ENCODE results near the gene GTPBP3. TPM values are rescaled to one million over a fixed set of nuclear protein-coding genes. Genes with fewer than 3 reads are reported as not detected.
A peak's percentile ranks its signal among the peaks of the same experiment; 100 is the strongest.

GTPBP3 gene
- total and polyA plus RNA-seq, 2 of the 13 experiments (the other 11 are each of a cell fraction or from before 2014, with no cell fraction given): 17.5 to 30.0 TPM

- TF ChIP-seq AKAP8 (CRISPR knock-in tag; IDR thresholded peaks at IDR 0.05) (no peak), CERS6 (CRISPR knock-in tag; IDR thresholded peaks at IDR 0.05) (no peak), GATAD1 (CRISPR knock-in tag; IDR thresholded peaks at IDR 0.05) (no peak), HDAC2 (CRISPR knock-in tag; IDR thresholded peaks at IDR 0.05) (peak; percentile 65; the same call in 1 of the 2 replicates), TP53 (CRISPR knock-in tag; conservative IDR thresholded peaks at IDR 0.05) (no peak), REXO4 (CRISPR knock-in tag; IDR thresholded peaks at IDR 0.05; ENCODE audit: borderline replicate concordance) (no peak), ZNF251 (CRISPR knock-in tag; IDR thresholded peaks at IDR 0.05) (no peak), KLF12 (CRISPR knock-in tag; IDR thresholded peaks at IDR 0.05; ENCODE audit: borderline replicate concordance) (no peak), ZNF709 (CRISPR knock-in tag; IDR thresholded peaks at IDR 0.05) (peak; percentile 76; the same call in 1 of the 2 replicates), ZNF503 (CRISPR knock-in tag; IDR thresholded peaks at IDR 0.05) (no peak), THAP7 (CRISPR knock-in tag; IDR thresholded peaks at IDR 0.05) (no peak; the same call in 1 of the 2 replicates), KLF9 (CRISPR knock-in tag; IDR thresholded peaks at IDR 0.05; ENCODE audit: low read depth) (no peak), RAD21 (CRISPR knock-in tag; IDR thresholded peaks at IDR 0.05) (no peak), ZNF720 (CRISPR knock-in tag; IDR thresholded peaks at IDR 0.05) (no peak), ZNF367 (CRISPR knock-in tag; IDR thresholded peaks at IDR 0.05; ENCODE audit: borderline replicate concordance) (no peak), POLR2G (IDR thresholded peaks at IDR 0.05; ENCODE audit: low read depth, low read length) (0 out of 2 replicates have a peak, but pooled peaks have one; percentile 33), GTF2F1 (IDR thresholded peaks at IDR 0.05; ENCODE audit: low read length) (no peak), ZNF331 (CRISPR knock-in tag; IDR thresholded peaks at IDR 0.05) (peak; percentile 18; the same call in 1 of the 2 replicates), KDM4B (CRISPR knock-in tag; IDR thresholded peaks at IDR 0.05) (no peak)
- TF ChIP-seq, protein P1, sequence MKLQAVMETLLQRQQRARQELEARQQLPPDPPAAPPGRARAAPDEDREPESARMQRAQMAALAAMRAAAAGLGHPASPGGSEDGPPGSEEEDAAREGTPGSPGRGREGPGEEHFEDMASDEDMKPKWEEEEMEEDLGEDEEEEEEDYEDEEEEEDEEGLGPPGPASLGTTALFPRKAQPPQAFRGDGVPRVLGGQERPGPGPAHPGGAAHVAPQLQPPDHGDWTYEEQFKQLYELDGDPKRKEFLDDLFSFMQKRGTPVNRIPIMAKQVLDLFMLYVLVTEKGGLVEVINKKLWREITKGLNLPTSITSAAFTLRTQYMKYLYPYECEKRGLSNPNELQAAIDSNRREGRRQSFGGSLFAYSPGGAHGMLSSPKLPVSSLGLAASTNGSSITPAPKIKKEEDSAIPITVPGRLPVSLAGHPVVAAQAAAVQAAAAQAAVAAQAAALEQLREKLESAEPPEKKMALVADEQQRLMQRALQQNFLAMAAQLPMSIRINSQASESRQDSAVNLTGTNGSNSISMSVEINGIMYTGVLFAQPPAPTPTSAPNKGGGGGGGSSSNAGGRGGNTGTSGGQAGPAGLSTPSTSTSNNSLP (IDR thresholded peaks at IDR 0.05; ENCODE audit: low read depth, low read length): no peak
- TF ChIP-seq, protein P2, sequence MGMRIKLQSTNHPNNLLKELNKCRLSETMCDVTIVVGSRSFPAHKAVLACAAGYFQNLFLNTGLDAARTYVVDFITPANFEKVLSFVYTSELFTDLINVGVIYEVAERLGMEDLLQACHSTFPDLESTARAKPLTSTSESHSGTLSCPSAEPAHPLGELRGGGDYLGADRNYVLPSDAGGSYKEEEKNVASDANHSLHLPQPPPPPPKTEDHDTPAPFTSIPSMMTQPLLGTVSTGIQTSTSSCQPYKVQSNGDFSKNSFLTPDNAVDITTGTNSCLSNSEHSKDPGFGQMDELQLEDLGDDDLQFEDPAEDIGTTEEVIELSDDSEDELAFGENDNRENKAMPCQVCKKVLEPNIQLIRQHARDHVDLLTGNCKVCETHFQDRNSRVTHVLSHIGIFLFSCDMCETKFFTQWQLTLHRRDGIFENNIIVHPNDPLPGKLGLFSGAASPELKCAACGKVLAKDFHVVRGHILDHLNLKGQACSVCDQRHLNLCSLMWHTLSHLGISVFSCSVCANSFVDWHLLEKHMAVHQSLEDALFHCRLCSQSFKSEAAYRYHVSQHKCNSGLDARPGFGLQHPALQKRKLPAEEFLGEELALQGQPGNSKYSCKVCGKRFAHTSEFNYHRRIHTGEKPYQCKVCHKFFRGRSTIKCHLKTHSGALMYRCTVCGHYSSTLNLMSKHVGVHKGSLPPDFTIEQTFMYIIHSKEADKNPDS (CRISPR knock-in tag; IDR thresholded peaks at IDR 0.05): no peak
- TF ChIP-seq, protein P3, sequence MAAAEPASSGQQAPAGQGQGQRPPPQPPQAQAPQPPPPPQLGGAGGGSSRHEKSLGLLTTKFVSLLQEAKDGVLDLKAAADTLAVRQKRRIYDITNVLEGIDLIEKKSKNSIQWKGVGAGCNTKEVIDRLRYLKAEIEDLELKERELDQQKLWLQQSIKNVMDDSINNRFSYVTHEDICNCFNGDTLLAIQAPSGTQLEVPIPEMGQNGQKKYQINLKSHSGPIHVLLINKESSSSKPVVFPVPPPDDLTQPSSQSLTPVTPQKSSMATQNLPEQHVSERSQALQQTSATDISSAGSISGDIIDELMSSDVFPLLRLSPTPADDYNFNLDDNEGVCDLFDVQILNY (CRISPR knock-in tag; conservative IDR thresholded peaks at IDR 0.05): no peak
- TF ChIP-seq, protein P4, sequence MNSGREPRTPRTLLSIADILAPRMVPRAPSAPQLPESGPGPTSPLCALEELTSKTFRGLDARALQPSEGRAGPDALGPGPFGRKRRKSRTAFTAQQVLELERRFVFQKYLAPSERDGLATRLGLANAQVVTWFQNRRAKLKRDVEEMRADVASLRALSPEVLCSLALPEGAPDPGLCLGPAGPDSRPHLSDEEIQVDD (CRISPR knock-in tag; IDR thresholded peaks at IDR 0.05; ENCODE audit: borderline replicate concordance): no peak
Observed at GRCh38 chr19:17340871-17341357, 3.6 kb downstream of the GTPBP3 start (continued).
